Duodenal mucosa (tissue), 2 donors: ENCODE results near the gene C5orf58.
A peak's percentile ranks its signal among the peaks of the same experiment; 100 is the strongest.

Experiments used
- H3K27ac ChIP-seq: one replicate; pipeline ENCODE4 v1.7.0; 2013; ENCODE audit warnings: low read depth, low read length
- H3K27me3 ChIP-seq, 2 donors: one replicate each; pipeline ENCODE4 v1.7.0; 2013; ENCODE audit warnings: low read length in 2 of 2, control low read depth in 1 of 2; ENCODE audit not compliant: insufficient read depth in 2 of 2, control insufficient read depth in 1 of 2
- H3K36me3 ChIP-seq, 2 donors: one replicate each; pipeline ENCODE4 v1.7.0; 2013; ENCODE audit warnings: low read length in 2 of 2, control low read depth in 1 of 2; ENCODE audit not compliant: insufficient read depth in 2 of 2, control insufficient read depth in 1 of 2
- H3K4me1 ChIP-seq, 2 donors: one replicate each; pipeline ENCODE4 v1.7.0; 2013; ENCODE audit warnings: low read length in 2 of 2, control low read depth in 1 of 2; ENCODE audit not compliant: insufficient read depth in 2 of 2, control insufficient read depth in 1 of 2
- H3K4me3 ChIP-seq, 2 donors: one replicate each; pipeline ENCODE4 v1.7.0; 2013; ENCODE audit warnings: low read length in 2 of 2, low read depth in 1 of 2
- H3K9ac ChIP-seq, 2 donors: one replicate each; pipeline ENCODE4 v1.7.0; 2013; ENCODE audit warnings: low read length in 2 of 2, low read depth in 1 of 2
- H3K9me3 ChIP-seq, 2 donors: one replicate each; pipeline ENCODE4 v1.7.0; 2013; ENCODE audit warnings: low read length in 2 of 2, control low read depth in 1 of 2; ENCODE audit not compliant: control insufficient read depth in 1 of 2

C5orf58 gene

DNA sequence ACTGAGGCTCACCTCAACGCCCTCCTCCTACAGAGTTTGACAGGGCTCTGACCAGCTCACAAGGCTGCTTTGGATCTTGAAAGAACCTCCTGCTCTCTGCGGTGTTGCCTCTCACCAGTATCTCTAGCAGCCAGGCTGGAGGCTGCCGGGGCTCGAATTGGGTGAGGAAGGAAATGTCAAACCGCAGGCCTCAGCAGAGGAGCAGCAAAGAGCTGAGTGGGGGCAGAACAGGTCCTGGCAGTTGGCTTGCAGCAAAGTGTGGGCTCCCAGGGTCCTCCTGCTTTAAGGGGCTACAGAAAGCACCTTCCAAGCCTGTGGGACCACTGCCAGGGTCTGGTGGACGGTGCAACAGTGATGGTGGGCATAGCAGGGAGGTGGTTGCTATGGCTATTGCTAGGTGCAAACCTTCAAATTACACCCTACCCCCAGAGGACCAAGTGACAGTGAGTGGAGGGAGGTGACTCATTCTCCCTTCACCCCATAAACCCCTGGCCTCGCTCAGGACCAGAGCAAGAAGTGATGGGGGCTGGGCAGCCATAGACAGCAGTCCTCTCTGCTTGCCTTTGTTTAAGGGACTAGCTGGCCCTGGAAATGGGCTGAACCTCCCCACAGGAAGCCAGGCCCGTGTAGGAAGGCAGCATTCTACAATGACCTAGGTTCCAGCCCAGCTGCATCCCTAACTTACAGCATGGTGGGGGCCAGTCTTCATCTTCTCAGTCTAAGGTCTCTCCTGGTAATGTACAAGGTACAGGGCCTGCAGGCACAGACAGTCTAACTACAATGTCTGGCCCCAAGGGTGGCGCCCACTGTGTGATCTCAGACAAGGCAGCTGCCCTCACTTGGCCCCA is 46.0 kb downstream of the C5orf58 start:
- Histone ChIP-seq H3K27ac (no peak overlapping the region), H3K9ac (peak overlapping the region in 1 of 2 donors; percentile 25), H3K4me1 (peaks cover 31 to 50% of the 10 kb centered on the region in 2 donors), H3K36me3 (peaks cover 0 to 11% of the 10 kb centered on the region in 2 donors), H3K27me3 (no peaks in the 10 kb centered on the region), H3K9me3 (no peaks in the 10 kb centered on the region), H3K4me3 (peak overlapping the region; percentile 16 to 20)

- H3K9me3 ChIP-seq = no peaks in the 10 kb centered on the region
- H3K36me3 ChIP-seq = peaks cover 0 to 5% of the 10 kb centered on the region in 2 donors
- no peak overlapping the region for H3K27ac ChIP-seq
- H3K27me3 ChIP-seq = no peaks in the 10 kb centered on the region
- H3K4me1 ChIP-seq = peaks cover 31 to 45% of the 10 kb centered on the region in 2 donors
- peak overlapping the region; percentile 5 to 16 for H3K4me3 ChIP-seq
- H3K9ac ChIP-seq = peak overlapping the region in 1 of 2 donors; percentile 25
These were observed 46.7 kb downstream of the C5orf58 start for GRCh38 chr5:170279459-170279817.

- Histone ChIP-seq H3K4me1 (peaks cover 31 to 42% of the 10 kb centered on the region in 2 donors), H3K36me3 (peaks cover 0 to 3% of the 10 kb centered on the region in 2 donors), H3K9ac (peak overlapping the region in 1 of 2 donors; percentile 32), H3K27me3 (no peaks in the 10 kb centered on the region), H3K27ac (no peak overlapping the region), H3K4me3 (no peak overlapping the region), H3K9me3 (no peaks in the 10 kb centered on the region)
These were observed 47.3 kb downstream of the C5orf58 start for GRCh38 chr5:170280011-170280493.

DNA sequence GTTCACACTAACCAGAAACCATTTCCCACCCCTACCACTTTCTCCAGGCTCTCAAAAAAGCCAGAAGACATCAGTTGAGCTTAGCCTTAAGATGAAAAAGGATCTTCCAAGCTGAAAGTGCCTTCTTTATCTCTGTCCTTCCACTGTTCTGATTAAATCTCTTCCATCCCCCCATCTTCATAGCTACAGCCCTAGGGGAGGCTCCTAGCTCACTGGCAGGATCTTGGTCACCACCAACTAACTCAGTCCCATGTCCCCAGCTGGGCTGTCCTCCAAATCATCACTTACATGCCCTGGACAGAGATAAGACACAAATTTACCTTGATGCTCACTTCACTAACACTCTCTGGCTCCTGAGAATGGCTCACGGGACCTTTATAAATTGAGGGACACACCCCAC is 50.5 kb downstream of the C5orf58 start:
- peaks cover 3% of the 10 kb centered on the region in 2 donors for H3K36me3 ChIP-seq

GRCh38 chr5:170284231-170284630 is 51.4 kb downstream of the C5orf58 start:
- peaks cover 3% of the 10 kb centered on the region in 2 donors for H3K36me3 ChIP-seq
- H3K4me3 ChIP-seq = no peak overlapping the region
- no peaks in the 10 kb centered on the region for H3K27me3 ChIP-seq
- no peaks in the 10 kb centered on the region for H3K9me3 ChIP-seq
- peaks cover 29 to 30% of the 10 kb centered on the region in 2 donors for H3K4me1 ChIP-seq
- H3K27ac ChIP-seq = no peak overlapping the region
- no peak overlapping the region for H3K9ac ChIP-seq

More for the DNA sequence above, 50.5 kb downstream of the C5orf58 start:
- H3K4me1 ChIP-seq = peaks cover 25 to 28% of the 10 kb centered on the region in 2 donors
- H3K4me3 ChIP-seq = no peak overlapping the region
- H3K27me3 ChIP-seq = no peaks in the 10 kb centered on the region
- H3K9ac ChIP-seq = no peak overlapping the region
- no peaks in the 10 kb centered on the region for H3K9me3 ChIP-seq
- no peak overlapping the region for H3K27ac ChIP-seq

DNA sequence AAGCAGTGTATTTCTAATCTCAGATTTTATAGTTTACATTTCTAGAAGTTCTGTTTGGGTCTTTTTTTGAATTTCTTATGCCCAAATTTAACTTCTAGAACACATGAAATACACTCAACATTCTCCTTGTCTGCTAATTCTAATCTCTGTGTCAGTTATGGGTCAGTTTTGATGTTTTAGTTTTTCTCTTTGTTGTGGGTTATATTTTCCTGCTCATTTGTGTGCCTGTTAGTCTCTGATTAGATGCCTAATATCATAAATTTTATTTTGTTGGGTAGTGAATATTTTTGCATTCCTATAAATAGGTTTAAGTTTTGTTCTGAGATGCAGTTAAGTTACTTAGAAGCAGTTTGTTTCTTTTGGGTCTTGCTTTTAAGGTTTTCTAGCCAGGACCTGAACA is 52.4 kb downstream of the C5orf58 start:
- Histone ChIP-seq H3K9me3 (no peaks in the 10 kb centered on the region), H3K9ac (no peak overlapping the region), H3K4me3 (no peak overlapping the region), H3K36me3 (peaks cover 3% of the 10 kb centered on the region in 2 donors), H3K4me1 (peaks cover 26 to 30% of the 10 kb centered on the region in 2 donors), H3K27me3 (no peaks in the 10 kb centered on the region), H3K27ac (no peak overlapping the region)

DNA sequence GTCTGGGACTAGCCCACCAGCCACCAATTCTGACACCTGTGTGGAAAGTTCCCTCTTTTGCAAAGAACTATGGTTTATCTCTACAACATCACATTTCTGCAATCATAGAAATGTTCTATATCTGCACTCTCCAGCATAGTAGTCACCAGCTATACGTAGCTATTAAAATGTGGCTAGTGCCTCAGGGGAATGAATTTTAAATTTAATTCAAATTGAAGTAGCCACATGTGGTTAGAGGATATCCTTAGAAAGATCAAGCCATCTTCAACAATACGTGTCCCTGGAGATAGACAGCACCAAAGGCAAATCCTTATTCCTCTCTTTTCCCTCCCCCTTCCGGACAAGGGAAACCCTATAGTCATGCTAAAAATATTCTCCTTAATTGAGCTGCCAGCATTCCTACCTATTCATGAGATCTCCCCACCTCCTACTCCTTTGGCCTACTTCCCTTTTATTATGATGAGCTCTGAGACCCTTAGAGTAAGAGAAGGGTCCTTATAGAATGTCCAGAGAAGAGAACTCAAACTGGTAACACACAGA is 53.7 kb downstream of the C5orf58 start:
- Histone ChIP-seq H3K27ac (no peak overlapping the region), H3K9me3 (no peaks in the 10 kb centered on the region), H3K9ac (no peak overlapping the region), H3K4me3 (no peak overlapping the region), H3K27me3 (no peaks in the 10 kb centered on the region), H3K4me1 (peaks cover 32 to 35% of the 10 kb centered on the region in 2 donors), H3K36me3 (peaks cover 3 to 4% of the 10 kb centered on the region in 2 donors)

- Histone ChIP-seq H3K4me3 (no peak overlapping the region), H3K27ac (no peak overlapping the region), H3K4me1 (peaks cover 33 to 41% of the 10 kb centered on the region in 2 donors), H3K36me3 (peaks cover 3 to 6% of the 10 kb centered on the region in 2 donors), H3K9ac (no peak overlapping the region), H3K27me3 (no peaks in the 10 kb centered on the region), H3K9me3 (no peaks in the 10 kb centered on the region)
These were observed 54.7 kb downstream of the C5orf58 start for GRCh38 chr5:170287532-170287931.

- no peaks in the 10 kb centered on the region for H3K27me3 ChIP-seq
- no peak overlapping the region for H3K27ac ChIP-seq
- no peak overlapping the region for H3K4me3 ChIP-seq
- peaks cover 3 to 6% of the 10 kb centered on the region in 2 donors for H3K36me3 ChIP-seq
- no peaks in the 10 kb centered on the region for H3K9me3 ChIP-seq
- peaks cover 33 to 40% of the 10 kb centered on the region in 2 donors for H3K4me1 ChIP-seq
- peak overlapping the region in 1 of 2 donors; percentile 6 for H3K9ac ChIP-seq
These were observed 55.4 kb downstream of the C5orf58 start for GRCh38 chr5:170288151-170288550.

- Histone ChIP-seq H3K4me1 (peaks cover 29 to 39% of the 10 kb centered on the region in 2 donors), H3K27me3 (no peaks in the 10 kb centered on the region), H3K9me3 (no peaks in the 10 kb centered on the region), H3K9ac (peak overlapping the region in 1 of 2 donors; percentile 6), H3K4me3 (no peak overlapping the region), H3K27ac (no peak overlapping the region), H3K36me3 (peaks cover 3 to 6% of the 10 kb centered on the region in 2 donors)
These were observed 55.8 kb downstream of the C5orf58 start for GRCh38 chr5:170288551-170288950.
